BJ (cell line): ENCODE results near the gene FCN2. TPM values are rescaled to one million over a fixed set of nuclear protein-coding genes. Genes with fewer than 3 reads are reported as not detected.

Experiments used
- CTCF ChIA-PET: fragments of 350-600 bp; formaldehyde crosslinking; extraction: SDS; loops from one replicate; lab custom pipeline; 2021; ENCODE audit warnings: antibody characterized with exemption, inconsistent platforms; lab: Yijun Ruan, JAX
- POLR2A ChIA-PET: fragments of 300-600 bp; sonication (Branson Sonifier 250); formaldehyde crosslinking; extraction: SDS; loops from one replicate; lab custom pipeline; 2021; ENCODE audit warnings: antibody characterized with exemption; lab: Charles Lee
- DNase-seq: peaks from one replicate; pipeline ENCODE4 v3.0.0-alpha.2; 2011; ENCODE audit warnings: low read depth
- H3K27me3 ChIP-seq: 2 replicates; pipeline ENCODE4 v1.6.0; 2011; ENCODE audit warnings: low read length; ENCODE audit not compliant: control insufficient read depth, insufficient read depth
- H3K36me3 ChIP-seq: 2 replicates; pipeline ENCODE4 v1.5.1; 2011; ENCODE audit warnings: low read length; ENCODE audit not compliant: control insufficient read depth, insufficient read depth
- H3K4me3 ChIP-seq: 2 replicates; pipeline ENCODE4 v1.5.1; 2011; ENCODE audit warnings: low read depth, mild to moderate bottlenecking, control low read depth, low read length
- CTCF ChIP-seq: IDR thresholded peaks from 2 replicates; pipeline ENCODE4 v1.5.1; 2011; ENCODE audit warnings: low read depth, mild to moderate bottlenecking, control low read depth, inconsistent platforms, low read length, moderate library complexity; ENCODE audit not compliant: insufficient read depth
- polyA plus RNA-seq: library from polyadenylated mRNA; depleted of rRNA; stranded (reverse); fragments of >200 nt; gene quantifications from 2 replicates; pipeline ENCODE4 v1.2.3, GENCODE V29; 2011

The FCN2 gene
- polyA plus RNA-seq, 1 experiment, result not detected

- peaks cover 27% of the 10 kb centered on the region for H3K36me3 ChIP-seq
- H3K27me3 ChIP-seq, result no peaks in the 10 kb centered on the region
- POLR2A ChIA-PET, result no interaction called here
- CTCF ChIA-PET, result no interaction called here
- no peak for DNase-seq
- H3K4me3 ChIP-seq, result no peak overlapping the region
- TF ChIP-seq CTCF, result no peak
Measured at GRCh38 chr9:134846699-134847098, 33.9 kb upstream of the FCN2 start.

- CTCF ChIA-PET, result no interaction called here
- DNase-seq, result no peak
- POLR2A ChIA-PET, result no interaction called here
- H3K4me3 ChIP-seq, result no peak overlapping the region
- no peaks in the 10 kb centered on the region for H3K27me3 ChIP-seq
- no peak for TF ChIP-seq CTCF
- peaks cover 23% of the 10 kb centered on the region for H3K36me3 ChIP-seq
Measured at GRCh38 chr9:134847138-134847537, 33.5 kb upstream of the FCN2 start.

- no peak for TF ChIP-seq CTCF
- Histone ChIP-seq H3K4me3 (no peak overlapping the region), H3K27me3 (no peaks in the 10 kb centered on the region), H3K36me3 (peaks cover 16% of the 10 kb centered on the region)
- POLR2A ChIA-PET, result no interaction called here
- CTCF ChIA-PET, result no interaction called here
- no peak for DNase-seq
Measured at GRCh38 chr9:134847752-134848432, 32.7 kb upstream of the FCN2 start.

- no peak for DNase-seq
- TF ChIP-seq CTCF, result no peak
- ChIA-PET POLR2A (no interaction called here), CTCF (no interaction called here)
- Histone ChIP-seq H3K27me3 (no peaks in the 10 kb centered on the region), H3K4me3 (no peak overlapping the region), H3K36me3 (peaks cover 12% of the 10 kb centered on the region)
Measured at GRCh38 chr9:134848504-134848903, 32.1 kb upstream of the FCN2 start.

- Histone ChIP-seq H3K36me3 (no peaks in the 10 kb centered on the region), H3K27me3 (no peaks in the 10 kb centered on the region), H3K4me3 (no peak overlapping the region)
- no peak for TF ChIP-seq CTCF
- CTCF ChIA-PET, result no interaction called here
- POLR2A ChIA-PET, result no interaction called here
- no peak for DNase-seq
Measured at GRCh38 chr9:134850611-134851010, 30.0 kb upstream of the FCN2 start.
